GM20000 (cell line): ENCODE data around the gene NKG7.

Experiments
- DNase-seq: peaks from one replicate; pipeline ENCODE4 v3.0.0; 2012; ENCODE audit warnings: low spot score
- TF ChIP-seq, protein P1 (sequence below): IDR thresholded peaks from 2 replicates; pipeline ENCODE4 v1.5.1; 2012; ENCODE audit warnings: mild to moderate bottlenecking, control low read depth; ENCODE audit errors: extremely low read depth, missing control alignments

Gene NKG7

DNA sequence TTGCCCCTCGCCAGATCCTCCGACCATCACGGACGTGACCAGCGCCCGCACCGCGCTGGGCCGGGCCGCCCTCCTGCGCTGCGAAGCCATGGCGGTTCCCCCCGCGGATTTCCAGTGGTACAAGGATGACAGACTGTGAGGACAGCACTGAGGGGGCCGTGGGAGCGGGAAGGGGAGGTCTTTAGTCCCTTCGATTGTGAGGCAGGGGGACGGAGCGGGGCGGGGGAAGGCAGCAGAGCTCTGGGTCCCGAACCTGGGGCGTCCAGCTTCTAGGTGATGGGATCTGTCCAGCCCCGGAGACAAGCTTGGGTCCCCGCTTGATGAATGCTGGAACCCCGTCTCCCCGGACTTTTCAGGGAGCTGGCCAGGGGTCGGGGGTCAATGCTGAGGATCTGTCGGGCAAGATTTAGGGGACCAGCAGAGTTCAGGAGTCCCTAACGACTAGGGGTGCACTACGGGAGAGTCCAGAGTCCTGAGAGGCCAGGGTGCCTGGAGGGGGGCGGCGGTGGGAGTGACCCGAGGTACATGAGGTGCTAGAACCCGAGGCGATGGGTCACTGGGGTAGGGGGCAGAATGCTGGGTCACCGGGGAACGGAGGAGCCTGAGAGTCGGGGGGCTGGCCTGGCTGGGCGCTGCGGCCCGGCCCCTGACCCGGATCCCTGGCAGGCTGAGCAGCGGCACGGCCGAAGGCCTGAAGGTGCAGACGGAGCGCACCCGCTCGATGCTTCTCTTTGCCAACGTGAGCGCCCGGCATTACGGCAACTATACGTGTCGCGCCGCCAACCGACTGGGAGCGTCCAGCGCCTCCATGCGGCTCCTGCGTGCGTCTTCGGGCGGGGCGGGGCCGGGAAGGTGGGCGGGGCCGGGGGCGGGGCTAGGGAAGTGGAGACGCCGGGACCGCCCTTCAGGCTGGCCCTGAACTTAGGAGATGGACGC lies 45.1 kb downstream of the NKG7 start:
- TF ChIP-seq, protein P1, sequence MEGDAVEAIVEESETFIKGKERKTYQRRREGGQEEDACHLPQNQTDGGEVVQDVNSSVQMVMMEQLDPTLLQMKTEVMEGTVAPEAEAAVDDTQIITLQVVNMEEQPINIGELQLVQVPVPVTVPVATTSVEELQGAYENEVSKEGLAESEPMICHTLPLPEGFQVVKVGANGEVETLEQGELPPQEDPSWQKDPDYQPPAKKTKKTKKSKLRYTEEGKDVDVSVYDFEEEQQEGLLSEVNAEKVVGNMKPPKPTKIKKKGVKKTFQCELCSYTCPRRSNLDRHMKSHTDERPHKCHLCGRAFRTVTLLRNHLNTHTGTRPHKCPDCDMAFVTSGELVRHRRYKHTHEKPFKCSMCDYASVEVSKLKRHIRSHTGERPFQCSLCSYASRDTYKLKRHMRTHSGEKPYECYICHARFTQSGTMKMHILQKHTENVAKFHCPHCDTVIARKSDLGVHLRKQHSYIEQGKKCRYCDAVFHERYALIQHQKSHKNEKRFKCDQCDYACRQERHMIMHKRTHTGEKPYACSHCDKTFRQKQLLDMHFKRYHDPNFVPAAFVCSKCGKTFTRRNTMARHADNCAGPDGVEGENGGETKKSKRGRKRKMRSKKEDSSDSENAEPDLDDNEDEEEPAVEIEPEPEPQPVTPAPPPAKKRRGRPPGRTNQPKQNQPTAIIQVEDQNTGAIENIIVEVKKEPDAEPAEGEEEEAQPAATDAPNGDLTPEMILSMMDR = peak; percentile 17
- DNase-seq = peak; percentile 91

DNA sequence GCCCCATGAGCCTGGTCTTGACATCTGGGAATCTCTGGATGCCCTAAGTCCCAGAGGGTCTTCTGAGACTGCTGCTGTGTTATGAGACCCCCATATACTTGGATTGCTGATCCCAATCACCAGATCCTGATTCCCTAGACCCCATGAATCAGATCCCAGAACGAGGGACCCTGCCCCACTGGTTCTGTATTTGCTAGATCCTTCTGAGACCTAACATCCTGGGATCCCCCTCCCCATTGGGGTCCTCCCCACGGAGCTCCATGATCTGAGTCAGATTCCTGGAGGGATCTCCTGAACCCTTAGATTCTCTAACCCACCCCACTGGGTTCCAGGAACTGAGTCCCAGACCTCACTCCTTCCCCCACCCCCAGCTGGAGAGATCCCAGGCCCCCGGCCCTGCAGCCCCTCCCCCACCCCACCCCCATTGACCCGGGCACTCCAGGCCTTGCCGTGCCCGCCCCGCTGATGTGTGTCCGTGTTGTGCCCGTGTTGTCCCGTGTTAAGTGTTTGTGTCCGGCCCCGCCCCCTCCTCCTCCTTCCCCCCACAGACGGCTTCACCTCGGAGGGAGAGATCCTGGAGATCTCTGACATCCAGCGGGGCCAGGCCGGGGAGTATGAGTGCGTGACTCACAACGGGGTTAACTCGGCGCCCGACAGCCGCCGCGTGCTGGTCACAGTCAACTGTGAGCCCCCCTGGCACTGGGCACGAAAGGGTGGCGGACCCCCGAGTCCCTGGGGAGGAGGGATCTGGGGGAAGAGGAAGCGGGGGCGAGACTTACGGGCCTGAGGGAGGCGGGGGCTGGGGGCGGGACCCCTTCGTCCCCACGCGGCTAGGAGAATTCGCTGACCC lies 46.0 kb downstream of the NKG7 start:
- no peak for DNase-seq
- TF ChIP-seq, protein P1 = no peak

DNA sequence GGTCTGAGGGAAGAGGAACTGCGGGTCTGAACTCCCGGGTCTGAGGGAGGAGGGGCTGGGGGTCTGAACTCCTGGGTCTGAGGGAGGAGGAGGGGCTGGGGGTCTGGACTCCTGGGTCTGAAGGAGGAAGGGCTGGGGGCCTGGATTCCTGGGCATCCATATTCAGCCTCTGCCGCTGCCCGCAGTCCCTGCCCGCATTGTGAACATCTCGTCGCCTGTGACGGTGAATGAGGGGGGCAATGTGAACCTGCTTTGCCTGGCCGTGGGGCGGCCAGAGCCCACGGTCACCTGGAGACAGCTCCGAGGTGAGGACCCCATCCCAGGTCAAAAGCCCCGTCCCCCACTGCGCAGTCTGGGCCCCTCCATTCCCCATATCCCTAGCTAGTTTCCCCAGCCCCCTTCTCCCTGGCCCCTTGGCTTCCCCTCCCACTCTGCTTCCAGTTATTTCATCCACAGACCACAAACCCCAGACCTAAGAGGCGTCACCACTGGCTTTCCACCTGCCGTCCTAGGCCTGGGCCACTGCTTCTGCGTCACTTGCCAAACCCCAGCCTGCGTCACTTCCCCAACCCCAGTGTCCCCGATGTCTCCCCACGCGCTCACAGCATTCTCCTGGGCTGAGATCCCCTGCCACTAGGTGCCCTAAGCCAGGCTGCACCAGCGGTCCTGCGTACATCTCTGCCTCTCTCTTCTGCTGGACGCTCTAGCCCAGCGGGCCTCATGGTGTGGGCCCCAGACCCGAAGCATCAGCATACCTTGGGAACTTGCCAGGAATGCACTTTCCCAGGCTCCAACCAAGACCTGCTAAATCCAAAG lies 47.1 kb downstream of the NKG7 start:
- no peak for DNase-seq
- TF ChIP-seq, protein P1 = no peak

DNA sequence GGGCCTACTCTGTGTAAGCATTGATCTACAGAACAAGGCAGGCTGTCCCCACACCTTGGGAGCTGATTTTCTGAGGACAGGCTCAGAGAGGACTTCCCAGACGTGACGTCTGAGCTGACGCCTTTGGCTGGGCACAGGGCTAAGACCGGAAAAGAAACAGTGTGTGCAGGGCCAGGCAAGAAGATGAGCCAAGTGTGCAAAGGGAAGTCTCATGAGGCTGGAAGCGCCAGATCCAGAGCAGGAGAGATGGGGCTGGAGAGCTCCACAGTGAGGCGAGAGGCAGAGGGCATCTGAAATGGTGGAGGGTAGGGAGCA lies 48.3 kb downstream of the NKG7 start:
- DNase-seq = no peak

DNA sequence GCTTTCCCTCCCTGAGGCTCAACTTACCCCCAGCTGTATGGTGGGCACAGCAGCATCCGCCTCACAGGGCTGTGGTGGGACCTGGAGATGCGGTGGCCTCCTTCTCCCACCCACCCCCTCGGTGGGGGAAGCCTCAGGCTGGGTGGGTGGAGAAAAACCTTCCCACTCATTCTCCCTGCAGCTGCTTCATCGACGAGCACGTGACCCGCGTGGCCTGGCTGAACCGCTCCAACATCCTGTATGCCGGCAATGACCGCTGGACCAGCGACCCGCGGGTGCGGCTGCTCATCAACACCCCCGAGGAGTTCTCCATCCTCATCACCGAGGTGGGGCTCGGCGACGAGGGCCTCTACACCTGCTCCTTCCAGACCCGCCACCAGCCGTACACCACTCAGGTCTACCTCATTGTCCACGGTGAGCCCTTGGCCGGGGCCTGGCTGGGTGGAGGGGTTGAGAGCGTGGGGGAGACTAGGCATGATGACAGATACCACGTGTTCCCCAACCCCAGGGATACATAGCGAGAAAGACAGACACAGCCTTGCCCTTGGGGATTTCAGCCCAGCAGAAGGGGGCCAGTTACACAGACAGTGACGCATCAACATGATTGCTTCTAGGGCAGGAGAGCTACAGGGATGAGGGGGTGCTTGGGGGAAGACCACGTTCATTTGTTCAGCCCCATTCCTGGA lies 48.8 kb downstream of the NKG7 start:
- TF ChIP-seq, protein P1 = no peak
- no peak for DNase-seq

More for the DNA sequence above, 48.3 kb downstream of the NKG7 start:
- TF ChIP-seq, protein P1 = no peak

DNA sequence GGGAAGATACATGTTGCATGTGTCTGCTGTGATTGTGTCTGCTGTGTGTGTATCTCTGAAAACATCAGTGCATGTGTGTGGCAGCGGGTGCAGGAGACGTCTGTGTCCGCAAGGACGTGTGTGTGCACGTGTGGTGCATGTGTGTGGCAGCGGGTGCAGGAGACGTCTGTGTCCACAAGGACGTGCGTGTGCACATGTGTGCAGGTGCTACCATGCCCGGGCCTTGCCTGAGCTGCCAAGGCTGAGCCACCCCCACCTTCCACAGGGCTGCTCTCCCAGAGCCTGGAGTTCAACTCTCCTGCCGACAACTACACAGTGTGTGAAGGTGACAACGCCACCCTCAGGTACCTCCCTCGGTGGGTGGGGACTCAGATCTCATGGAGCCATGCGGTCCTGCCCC lies 50.7 kb downstream of the NKG7 start:
- no peak for DNase-seq
- TF ChIP-seq, protein P1 = no peak
